HL-60/S4 treated with retinoic acid at 250 ng/mL for 4 days and 3 days (cell line): ENCODE data around the gene WASHC3.
"Not testable (repeated sequence)": the region's sequence is repeated elsewhere in the genome, so short reads cannot be mapped to it uniquely, and the experiment has no call there.

Source experiments
- in situ Hi-C: fragments of 300-500 bp; cut with MboI; formaldehyde crosslinking; loops from 2 replicates; pipeline ENCODE4 v1.7.0; 2022; ENCODE audit warnings: low sequenced_read_pairs

Gene WASHC3

DNA sequence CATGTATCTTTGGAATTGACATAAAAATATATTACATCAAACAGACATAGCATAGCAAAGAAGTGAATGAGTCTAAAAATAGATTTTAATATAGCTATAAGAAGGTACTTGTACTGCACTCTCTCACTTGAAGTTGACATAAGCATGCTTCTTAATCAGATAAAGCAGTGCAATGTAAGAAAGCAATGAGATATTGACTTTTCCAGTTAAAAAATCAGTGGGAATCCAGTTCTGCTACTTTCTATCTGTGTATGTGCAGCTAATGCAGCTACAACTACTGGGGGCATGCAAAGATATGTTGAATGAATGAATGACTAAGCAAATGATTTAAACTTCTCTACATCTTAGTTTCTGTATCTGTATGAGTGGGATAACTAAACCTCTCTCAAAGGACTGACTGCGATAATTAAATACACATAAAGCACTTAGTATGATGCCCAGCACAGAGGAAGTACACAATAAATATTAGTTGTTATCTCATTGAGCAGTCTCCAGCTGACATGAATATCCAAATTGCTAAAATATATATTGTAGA lies 10.3 kb downstream of the WASHC3 start:
- in situ Hi-C loops, result no loop called here

DNA sequence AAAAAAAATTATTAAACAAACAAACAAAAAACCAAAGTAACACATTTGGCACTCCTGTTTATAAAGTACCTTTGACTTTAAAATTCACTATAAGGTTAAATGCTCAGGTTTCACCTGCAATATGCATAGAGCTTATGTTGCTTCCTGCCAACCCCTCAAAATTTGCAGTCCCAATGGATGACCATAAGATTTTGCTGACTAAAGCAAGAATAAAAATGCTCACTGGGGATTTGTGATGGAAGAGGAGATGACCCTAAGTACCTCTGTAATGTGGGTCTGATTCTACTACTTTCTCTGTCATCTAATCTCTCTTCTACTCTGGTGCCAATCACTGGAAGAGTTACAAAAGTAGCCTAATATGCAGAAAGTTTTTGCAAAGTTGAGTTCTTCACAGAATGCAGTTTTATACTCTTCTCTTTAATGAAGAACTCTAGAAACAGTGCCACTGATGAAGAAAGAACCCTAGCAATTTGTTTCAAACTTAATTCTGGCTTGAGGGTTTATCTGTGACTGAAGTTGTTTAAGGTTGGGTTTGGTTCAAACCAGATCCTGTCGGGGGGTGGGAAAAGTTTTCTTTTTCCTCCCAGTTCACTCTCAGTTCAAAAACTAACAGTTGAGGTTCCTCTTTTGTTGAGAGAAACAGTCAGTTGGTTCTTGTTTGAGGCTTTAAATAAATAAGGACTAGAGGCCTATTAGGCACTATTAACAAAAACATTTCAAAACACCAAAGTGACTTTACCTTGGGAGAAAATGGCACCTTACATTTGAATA lies 10.9 kb downstream of the WASHC3 start:
- in situ Hi-C loops, result no loop called here

DNA sequence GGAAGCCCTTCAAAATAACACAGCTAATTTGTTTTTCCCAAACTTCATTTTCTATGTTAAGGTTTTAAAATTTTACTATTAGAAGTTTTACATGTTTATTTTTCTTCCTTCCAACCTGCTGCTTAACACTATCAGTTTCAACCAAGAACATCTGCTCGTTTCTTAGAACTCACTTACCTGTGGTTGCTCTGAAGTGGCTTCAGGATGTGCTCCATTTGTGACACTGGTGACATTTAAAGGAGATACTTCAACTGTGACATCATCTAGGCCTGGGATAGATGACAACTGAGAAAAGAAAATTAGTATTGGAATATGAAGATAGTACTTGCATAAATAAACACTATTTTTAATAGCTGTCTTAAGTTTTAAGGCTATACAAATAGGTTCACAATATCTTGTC lies 17.9 kb downstream of the WASHC3 start:
- in situ Hi-C loops, result no loop called here

GRCh38 chr12:102033991-102034745 lies 27.6 kb downstream of the WASHC3 start:
- in situ Hi-C loops, result no loop called here

DNA sequence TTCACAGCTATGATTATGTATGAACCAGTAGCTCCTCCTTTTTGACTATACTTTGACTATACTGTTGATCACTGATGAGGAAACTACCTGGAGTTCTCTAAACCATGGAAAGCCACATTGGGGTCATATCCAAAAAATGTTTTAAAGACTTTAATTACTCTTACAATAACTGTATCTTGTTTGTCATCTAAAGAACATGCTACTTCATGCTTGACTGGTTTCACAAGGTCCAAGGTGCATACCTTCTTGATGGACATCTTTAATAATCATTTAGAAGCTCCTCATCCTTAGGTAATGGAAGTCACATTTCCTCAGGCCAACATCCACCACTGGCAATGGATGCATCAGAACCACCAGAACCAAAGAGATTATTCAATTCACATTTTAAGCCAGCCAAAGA lies 29.9 kb downstream of the WASHC3 start:
- in situ Hi-C loops, result no loop called here

GRCh38 chr12:102029141-102029540 lies 32.6 kb downstream of the WASHC3 start:
- in situ Hi-C loops, result no loop called here

DNA sequence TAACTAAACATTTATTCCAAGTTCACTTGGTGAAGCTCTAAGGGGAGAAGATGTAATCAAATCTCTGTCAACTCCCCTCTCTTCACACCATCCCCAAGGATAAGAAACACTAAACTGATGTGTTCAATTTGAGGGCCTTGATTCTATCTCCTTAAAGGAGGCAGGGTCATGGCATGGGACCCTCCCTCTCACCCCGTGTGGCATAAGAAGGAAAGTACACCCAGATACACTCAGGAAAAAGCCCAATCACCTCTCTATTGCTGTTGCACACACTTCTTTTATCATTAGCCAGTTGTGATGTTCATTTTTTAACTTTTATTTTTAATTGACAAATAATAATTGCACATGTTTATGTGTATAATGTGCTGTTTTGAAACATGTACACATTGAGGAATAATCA lies 35.1 kb downstream of the WASHC3 start:
- in situ Hi-C loops, result no loop called here

GRCh38 chr12:102024765-102025164 lies 37.0 kb downstream of the WASHC3 start:
- in situ Hi-C loops, result no loop called here

- in situ Hi-C loops, result no loop called here
Measured at GRCh38 chr12:102023343-102023930, 38.4 kb downstream of the WASHC3 start.

DNA sequence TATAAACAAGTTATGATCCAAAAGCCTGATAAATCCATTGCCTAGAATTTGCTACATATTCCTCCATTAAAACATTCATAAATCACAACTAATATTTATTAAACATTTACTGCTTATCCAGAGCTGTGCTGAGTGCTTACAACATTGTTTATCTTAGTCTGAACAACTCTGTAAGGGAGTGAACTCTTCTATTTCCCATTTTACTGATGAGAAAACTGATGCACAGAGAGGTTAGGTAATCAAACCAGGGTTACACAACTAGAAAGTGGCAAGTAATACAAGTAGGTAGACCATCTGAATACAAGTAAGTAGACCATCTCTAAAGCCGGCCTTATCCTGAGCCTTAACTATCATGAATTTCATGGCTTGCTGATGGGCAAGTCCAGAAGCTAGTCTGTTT lies 39.5 kb downstream of the WASHC3 start:
- in situ Hi-C loops, result no loop called here

DNA sequence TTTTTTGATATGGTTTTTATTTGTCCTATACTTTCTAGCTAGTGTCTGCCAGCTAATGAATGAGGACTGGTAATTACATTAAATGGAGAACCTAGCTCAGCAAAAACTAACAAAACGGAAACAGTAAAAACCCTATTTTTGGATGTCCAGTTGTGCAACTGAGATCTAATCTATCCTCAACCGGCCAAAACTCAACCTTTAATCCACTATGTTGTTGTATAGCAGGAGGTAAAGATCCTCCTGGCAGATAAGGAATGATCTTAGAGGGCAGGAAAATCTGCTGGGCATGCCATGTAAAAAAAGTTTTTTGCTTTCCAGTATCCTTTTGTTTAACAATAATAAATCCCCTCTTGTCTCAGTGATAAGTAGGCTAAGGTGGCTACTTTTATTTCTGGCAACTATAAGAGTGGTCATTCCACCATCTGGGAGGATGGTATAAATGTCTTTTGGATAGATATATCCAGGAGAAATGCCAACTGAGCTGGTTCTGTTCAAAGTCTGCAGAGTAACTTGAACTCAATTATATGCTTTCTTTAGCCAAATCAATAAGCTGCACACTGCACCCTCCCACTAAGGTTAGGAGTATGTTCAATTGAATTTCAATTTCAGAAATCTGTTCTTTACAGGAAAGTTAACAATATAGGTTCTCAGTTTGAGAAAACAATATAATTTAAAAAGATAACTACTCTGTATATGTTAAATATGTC lies 40.1 kb downstream of the WASHC3 start:
- in situ Hi-C loops, result no loop called here

DNA sequence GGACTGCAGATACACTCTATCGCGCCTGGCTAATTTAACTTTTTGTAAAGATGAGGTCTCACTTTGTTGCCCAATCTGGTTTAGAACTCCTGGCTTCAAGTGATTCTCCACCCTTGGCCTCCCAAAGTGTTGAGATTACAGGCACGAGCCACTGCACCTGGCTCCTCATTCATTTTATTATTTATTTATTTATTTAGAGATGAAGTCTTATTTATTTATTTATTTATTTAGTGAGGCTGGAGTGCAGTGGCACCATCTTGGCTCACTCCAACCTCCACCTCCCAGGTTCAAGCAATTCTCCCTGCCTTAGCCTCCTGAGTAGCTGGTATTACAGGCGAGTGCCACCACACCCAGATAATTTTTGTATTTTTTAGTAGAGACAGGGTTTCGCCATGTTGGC lies 43.2 kb downstream of the WASHC3 start:
- in situ Hi-C loops, result not testable (repeated sequence)

DNA sequence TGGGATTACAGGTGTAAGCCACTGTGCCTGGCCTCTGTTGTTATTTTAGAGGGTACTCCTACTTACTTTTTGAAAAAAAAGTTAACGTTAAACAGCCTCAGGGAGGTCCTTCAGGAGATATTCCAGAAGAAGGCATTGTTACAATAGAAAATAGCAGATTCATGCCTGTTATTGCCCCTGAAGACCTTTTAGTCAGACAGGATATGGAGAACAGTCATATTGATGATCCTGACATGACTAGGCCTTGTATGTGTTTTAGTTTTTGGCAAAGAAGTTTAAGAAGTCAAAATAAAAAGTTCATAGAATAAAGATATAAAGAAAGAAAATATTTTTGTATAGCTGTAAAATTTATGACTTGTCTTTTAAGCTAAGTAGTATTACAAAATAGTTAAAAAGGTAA lies 45.3 kb downstream of the WASHC3 start:
- in situ Hi-C loops, result no loop called here

GRCh38 chr12:102010265-102010994 lies 51.4 kb downstream of the WASHC3 start:
- in situ Hi-C loops, result no loop called here

DNA sequence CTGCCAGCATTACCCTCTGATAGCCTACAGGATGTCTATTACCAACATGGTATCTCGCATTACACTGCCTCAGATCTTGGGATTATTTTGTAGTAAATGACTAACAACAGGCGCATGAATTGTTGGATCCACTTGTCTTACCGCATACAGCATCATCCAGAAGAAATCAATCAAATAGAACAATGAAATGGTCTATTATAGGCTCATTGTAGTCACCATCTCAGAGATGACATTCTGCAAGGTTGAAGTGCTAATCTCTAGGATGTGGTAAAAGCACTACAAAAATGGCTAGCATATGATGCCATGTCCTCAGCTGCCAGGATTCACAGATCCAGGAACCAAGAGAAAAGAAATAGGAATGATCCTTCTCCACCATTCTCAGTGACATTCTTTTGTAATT lies 52.0 kb downstream of the WASHC3 start:
- in situ Hi-C loops, result no loop called here

DNA sequence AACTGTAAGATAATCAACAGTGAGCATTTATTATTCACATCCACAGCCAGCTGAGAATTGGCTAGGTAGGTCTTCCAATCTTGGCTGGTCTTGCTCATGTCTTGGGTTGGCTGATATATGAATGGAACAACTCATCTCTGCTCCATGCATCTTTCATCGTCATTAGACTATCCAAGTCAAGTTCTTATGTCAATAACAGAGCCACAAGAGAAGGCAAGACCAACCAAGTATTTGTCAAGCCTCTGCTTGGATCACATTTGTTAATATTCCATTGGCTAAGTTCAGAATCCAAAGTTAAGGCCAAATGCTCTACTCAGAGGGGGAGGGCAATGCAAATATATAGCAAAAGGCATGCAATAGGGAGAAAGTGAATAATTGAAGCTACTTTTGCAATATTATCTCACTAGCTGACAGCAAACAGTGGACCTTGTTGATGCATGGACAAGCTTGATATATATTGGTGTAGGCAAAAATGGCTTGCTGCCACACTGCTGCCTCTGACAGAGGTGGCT lies 53.1 kb downstream of the WASHC3 start:
- in situ Hi-C loops, result no loop called here

- in situ Hi-C loops, result no loop called here
Measured at GRCh38 chr12:102005256-102005655, 56.5 kb downstream of the WASHC3 start.

DNA sequence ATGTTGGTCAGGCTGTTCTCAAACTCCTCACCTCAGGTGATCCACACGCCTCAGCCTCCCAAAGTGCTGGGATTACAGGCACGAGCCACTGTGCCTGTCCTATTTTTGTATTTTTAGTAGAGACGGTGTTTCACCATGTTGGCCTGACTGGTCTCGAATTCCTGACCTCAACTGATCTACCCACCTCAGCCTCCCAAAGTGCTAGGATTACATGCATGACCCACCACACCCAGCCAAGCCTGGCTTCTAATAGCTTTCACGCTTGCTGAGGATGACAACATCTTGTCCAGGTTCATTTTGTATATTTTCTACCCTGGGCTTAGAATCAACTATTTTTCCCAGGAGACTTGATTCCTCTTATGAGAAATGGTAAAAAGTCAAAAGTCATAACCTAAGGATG lies 64.7 kb downstream of the WASHC3 start:
- in situ Hi-C loops, result no loop called here

GRCh38 chr12:101995684-101996083 lies 66.1 kb downstream of the WASHC3 start:
- in situ Hi-C loops, result no loop called here

DNA sequence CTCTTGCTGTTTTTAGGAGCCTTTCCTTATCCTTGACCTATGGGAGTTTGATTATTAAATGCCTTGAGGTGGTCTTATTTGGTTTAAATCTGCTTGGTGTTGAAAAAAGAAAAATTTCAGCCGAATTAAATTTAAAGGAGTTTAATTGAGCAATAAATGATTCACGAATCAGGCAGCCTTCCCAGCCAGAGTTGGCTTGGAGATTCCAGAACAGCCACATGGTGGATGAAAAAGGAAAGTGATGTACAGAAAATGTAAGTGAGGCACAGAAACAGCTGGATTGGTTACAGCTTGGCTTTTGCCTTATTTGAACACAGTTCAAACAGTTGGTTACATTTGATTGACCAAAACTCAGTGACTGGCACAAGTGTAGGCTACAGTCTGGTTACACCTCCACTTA lies 69.7 kb downstream of the WASHC3 start:
- in situ Hi-C loops, result no loop called here
